ENCODE measurements around the gene ZNF493.

ZNF493 gene

GRCh38 chr19:21396893-21397572 is at the start of gene ZNF493:
Gene ZNF493 (plus strand): TSS chr19:21397133. CDS start chr19:21397238, 105 bp downstream.
- TF ChIP-seq CTCF (conservative IDR thresholded peaks at IDR 0.05; ENCODE audit: control insufficient read depth, insufficient read depth, low read depth, low read length) = no peak
- peak; percentile 93 for DNase-seq (ENCODE audit: low read depth)
- peak within 1 kb of the TSS; percentile 93 for H3K4me3 ChIP-seq (ENCODE audit: control insufficient read depth, low read depth, low read length)

GRCh38 chr19:21352830-21353229 is 44.1 kb upstream of the ZNF493 start:
- no peak for TF ChIP-seq CTCF (conservative IDR thresholded peaks at IDR 0.05; ENCODE audit: control insufficient read depth, insufficient read depth, low read depth, low read length)
- H3K4me3 ChIP-seq (ENCODE audit: control insufficient read depth, low read depth, low read length) = no peak overlapping the region
- DNase-seq (ENCODE audit: low read depth) = no peak

- no peak for TF ChIP-seq CTCF (conservative IDR thresholded peaks at IDR 0.05; ENCODE audit: control insufficient read depth, insufficient read depth, low read depth, low read length)
- peak; percentile 96 for DNase-seq (ENCODE audit: low read depth)
- H3K4me3 ChIP-seq (ENCODE audit: control insufficient read depth, low read depth, low read length) = peak within 1 kb of the TSS; percentile 85
Observed at GRCh38 chr19:21358768-21359451, 38.0 kb upstream of the ZNF493 start, which contains the start of gene ZNF738. Gene ZNF738 (plus strand): TSS chr19:21359000. CDS start chr19:21359141, 141 bp downstream.

GRCh38 chr19:21362291-21362690 is 34.6 kb upstream of the ZNF493 start:
- no peak for DNase-seq (ENCODE audit: low read depth)
- no peak overlapping the region for H3K4me3 ChIP-seq (ENCODE audit: control insufficient read depth, low read depth, low read length)
- no peak for TF ChIP-seq CTCF (conservative IDR thresholded peaks at IDR 0.05; ENCODE audit: control insufficient read depth, insufficient read depth, low read depth, low read length)

- H3K4me3 ChIP-seq (ENCODE audit: control insufficient read depth, low read depth, low read length) = no peak overlapping the region
Observed at GRCh38 chr19:21383980-21384582, 12.9 kb upstream of the ZNF493 start.

GRCh38 chr19:21396121-21396520 is 812 bp upstream of the ZNF493 start:
- TF ChIP-seq CTCF (conservative IDR thresholded peaks at IDR 0.05; ENCODE audit: control insufficient read depth, insufficient read depth, low read depth, low read length) = no peak
- DNase-seq (ENCODE audit: low read depth) = no peak
- no peak overlapping the region for H3K4me3 ChIP-seq (ENCODE audit: control insufficient read depth, low read depth, low read length)

More at GRCh38 chr19:21383980-21384582, 12.9 kb upstream of the ZNF493 start:
- DNase-seq (ENCODE audit: low read depth) = no peak
- TF ChIP-seq CTCF (conservative IDR thresholded peaks at IDR 0.05; ENCODE audit: control insufficient read depth, insufficient read depth, low read depth, low read length) = no peak
